Parietal lobe (tissue), 1 donor: ENCODE data around the gene PNPLA5. TPM values are rescaled to one million over a fixed set of nuclear protein-coding genes. Genes with fewer than 3 reads are reported as not detected.

ENCODE experiments used
- total RNA-seq: library from RNA; depleted of rRNA; stranded (reverse); fragments of >200 nt; gene quantifications from one replicate; pipeline ENCODE4 v1.2.3, GENCODE V29; 2014

The PNPLA5 gene
- not detected for total RNA-seq

GRCh38 chr22:43891360-43892182 is at the start of gene PNPLA5:
Gene PNPLA5, minus strand, starts transcription at chr22:43892013. Its CDS starts 133 bp downstream, at chr22:43891880.

GRCh38 chr22:43923631-43924464 is 32.0 kb upstream of the PNPLA5 start, which contains the start of gene PNPLA3:
Gene PNPLA3, plus strand, starts transcription at chr22:43923805. Its CDS starts 107 bp downstream, at chr22:43923912.

GRCh38 chr22:43862074-43862881 is 29.5 kb downstream of the PNPLA5 start, which contains the start of gene SULT4A1:
Gene SULT4A1, minus strand, starts transcription at chr22:43862513. Its CDS starts 131 bp downstream, at chr22:43862382.

Other genes starting within 250 kb of the PNPLA5 start
- 12.5 TPM for gene EFCAB6, start 79.7 kb downstream of the PNPLA5 start, total RNA-seq
- 55.7 TPM for gene SULT4A1, start 29.5 kb downstream of the PNPLA5 start, total RNA-seq
- 23.8 TPM for gene PNPLA3, start 31.8 kb upstream of the PNPLA5 start, total RNA-seq
- 33.2 TPM for gene SAMM50, start 63.4 kb upstream of the PNPLA5 start, total RNA-seq
- 7.2 TPM for gene PARVB, start 132.3 kb upstream of the PNPLA5 start, total RNA-seq